Tibial nerve (tissue), 4 donors: ENCODE data around the gene CLIP1. TPM values are rescaled to one million over a fixed set of nuclear protein-coding genes. Genes with fewer than 3 reads are reported as not detected.
"Not testable (repeated sequence)": the region's sequence is repeated elsewhere in the genome, so short reads cannot be mapped to it uniquely, and the experiment has no call there.

ENCODE experiments used
- DNase-seq, 2 donors: peaks; one replicate each; pipeline ENCODE4 v3.0.0-alpha.2; 2019; ENCODE audit warnings: low spot score in 2 of 2
- H3K27ac ChIP-seq, 4 donors: fragments of 200-600 bp; sonication (generic) in 3 of 4; one replicate each; pipeline ENCODE4 v1.5.1; 2017 to 2019; ENCODE audit warnings: mild to moderate bottlenecking in 1 of 4
- H3K27me3 ChIP-seq, 2 donors: fragments of 200-600 bp; sonication (generic) in 1 of 2; one replicate each; pipeline versions ENCODE4 v1.5.1 to v1.6.0; 2017 to 2019
- H3K36me3 ChIP-seq, 3 donors: fragments of 200-600 bp; sonication (generic); one replicate each; pipeline ENCODE4 v1.5.1; 2018 to 2019
- H3K4me1 ChIP-seq, 4 donors: fragments of 200-600 bp; sonication (generic) in 3 of 4; one replicate each; pipeline ENCODE4 v1.5.1; 2017 to 2019
- H3K4me3 ChIP-seq, 4 donors: fragments of 200-600 bp; sonication (generic) in 3 of 4; one replicate each; pipeline ENCODE4 v1.5.1; 2017 to 2019; ENCODE audit warnings: mild to moderate bottlenecking in 1 of 4, moderate library complexity in 1 of 4
- H3K9me3 ChIP-seq, 4 donors: fragments of 200-600 bp; sonication (generic) in 3 of 4; one replicate each; pipeline ENCODE4 v1.5.1; 2017 to 2019
- EP300 ChIP-seq, 2 donors: sonication (generic); formaldehyde crosslinking; IDR thresholded peaks; one replicate each; pipeline ENCODE4 v1.6.1; 2017; ENCODE audit warnings: antibody characterized with exemption in 2 of 2, mild to moderate bottlenecking in 1 of 2
- POLR2A ChIP-seq, 2 donors: fragments of 450-650 bp; IDR thresholded peaks; one replicate each; pipeline ENCODE4 v1.6.1; 2017; ENCODE audit warnings: antibody characterized with exemption in 2 of 2, mild to moderate bottlenecking in 2 of 2, moderate library complexity in 2 of 2
- WGBS, 2 donors: methylation state at CpG; one replicate each; pipeline ENCODE4 v1.1.5; 2018; 5-methylcytosine and 5-hydroxymethylcytosine counted together
- total RNA-seq, 4 donors: library from RNA; depleted of rRNA; stranded (reverse); fragments of >200 nt; gene quantifications; one replicate each; pipeline ENCODE4 v1.1.0, GENCODE V29; 2016
- TF ChIP-seq, protein P1 (sequence below), 5 experiments: fragments of 200-600 bp in 3 of 5; fragments of 450-650 bp in 2 of 5; sonication (generic) in 3 of 5; IDR thresholded peaks; one replicate each; pipeline ENCODE4 v1.5.1; 2016 to 2019; ENCODE audit warnings: antibody characterized with exemption in 5 of 5, mild to moderate bottlenecking in 3 of 5, moderate library complexity in 2 of 5

The CLIP1 gene
- total RNA-seq, 4 donors from 2014 or later = 89.2 to 105 (median 90.9) TPM

DNA sequence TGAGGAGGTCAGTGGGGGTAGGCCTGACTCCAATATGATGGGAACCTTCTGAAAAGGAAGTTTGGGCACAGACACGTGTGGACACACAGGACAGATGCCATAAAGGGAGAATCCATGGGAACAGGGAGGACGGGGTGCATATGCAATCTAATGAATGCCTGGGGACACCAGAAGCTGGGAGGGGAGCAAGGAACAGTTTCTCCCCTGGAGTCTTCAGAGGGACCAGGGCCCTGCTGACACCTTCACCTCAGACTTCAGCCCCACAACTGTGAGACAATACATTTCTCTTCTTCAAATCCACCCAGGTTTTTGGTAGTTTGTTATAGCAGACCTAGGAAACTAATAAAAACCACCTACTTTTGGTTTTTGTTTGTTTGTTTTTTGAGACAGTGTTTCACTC, 35.2 kb upstream of the CLIP1 start:
- H3K27ac ChIP-seq = no peak overlapping the region
- TF ChIP-seq, protein P1, sequence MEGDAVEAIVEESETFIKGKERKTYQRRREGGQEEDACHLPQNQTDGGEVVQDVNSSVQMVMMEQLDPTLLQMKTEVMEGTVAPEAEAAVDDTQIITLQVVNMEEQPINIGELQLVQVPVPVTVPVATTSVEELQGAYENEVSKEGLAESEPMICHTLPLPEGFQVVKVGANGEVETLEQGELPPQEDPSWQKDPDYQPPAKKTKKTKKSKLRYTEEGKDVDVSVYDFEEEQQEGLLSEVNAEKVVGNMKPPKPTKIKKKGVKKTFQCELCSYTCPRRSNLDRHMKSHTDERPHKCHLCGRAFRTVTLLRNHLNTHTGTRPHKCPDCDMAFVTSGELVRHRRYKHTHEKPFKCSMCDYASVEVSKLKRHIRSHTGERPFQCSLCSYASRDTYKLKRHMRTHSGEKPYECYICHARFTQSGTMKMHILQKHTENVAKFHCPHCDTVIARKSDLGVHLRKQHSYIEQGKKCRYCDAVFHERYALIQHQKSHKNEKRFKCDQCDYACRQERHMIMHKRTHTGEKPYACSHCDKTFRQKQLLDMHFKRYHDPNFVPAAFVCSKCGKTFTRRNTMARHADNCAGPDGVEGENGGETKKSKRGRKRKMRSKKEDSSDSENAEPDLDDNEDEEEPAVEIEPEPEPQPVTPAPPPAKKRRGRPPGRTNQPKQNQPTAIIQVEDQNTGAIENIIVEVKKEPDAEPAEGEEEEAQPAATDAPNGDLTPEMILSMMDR (IDR thresholded peaks at IDR 0.05) = no peak
- TF ChIP-seq EP300 (IDR thresholded peaks at IDR 0.05) (no peak), POLR2A (IDR thresholded peaks at IDR 0.05) (no peak)
- no peaks in the 10 kb centered on the region for H3K36me3 ChIP-seq
- DNase-seq = no peak
- 47 to 63% methylated on average over 2 of the region's 2 CpGs for WGBS, 2 donors
- H3K4me3 ChIP-seq = no peak overlapping the region
- no peaks in the 10 kb centered on the region for H3K27me3 ChIP-seq
- H3K4me1 ChIP-seq = no peaks in the 10 kb centered on the region
- no peaks in the 10 kb centered on the region for H3K9me3 ChIP-seq

DNA sequence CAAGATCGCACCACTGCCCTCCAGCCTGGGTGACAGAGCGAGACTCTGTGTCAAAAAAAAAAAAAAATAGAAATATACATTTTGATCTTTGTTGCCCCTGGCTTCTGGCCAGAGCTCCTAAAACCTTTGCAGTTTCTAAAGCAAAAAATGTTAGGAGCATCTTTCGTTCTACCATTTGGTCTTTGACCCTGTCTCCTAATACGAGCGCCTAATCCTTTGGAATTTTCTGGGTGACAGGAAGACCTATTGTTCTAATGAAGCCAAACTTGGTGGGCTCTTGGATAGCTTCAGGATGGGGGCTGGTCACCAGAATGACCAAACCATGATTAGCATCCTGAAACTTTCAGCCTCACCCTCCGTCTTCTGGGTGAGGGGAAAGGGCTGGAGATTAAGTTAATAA, 32.3 kb upstream of the CLIP1 start:
- no peak for DNase-seq
- no peaks in the 10 kb centered on the region for H3K4me1 ChIP-seq
- H3K27ac ChIP-seq = no peak overlapping the region
- H3K9me3 ChIP-seq = no peaks in the 10 kb centered on the region
- TF ChIP-seq, protein P1 (IDR thresholded peaks at IDR 0.05) = no peak
- no peak for TF ChIP-seq POLR2A (IDR thresholded peaks at IDR 0.05)
- no peak for TF ChIP-seq EP300 (IDR thresholded peaks at IDR 0.05)
- no peaks in the 10 kb centered on the region for H3K36me3 ChIP-seq
- no peak overlapping the region for H3K4me3 ChIP-seq
- 47 to 58% methylated on average over 6 of the region's 6 CpGs for WGBS, 2 donors
- no peaks in the 10 kb centered on the region for H3K27me3 ChIP-seq

DNA sequence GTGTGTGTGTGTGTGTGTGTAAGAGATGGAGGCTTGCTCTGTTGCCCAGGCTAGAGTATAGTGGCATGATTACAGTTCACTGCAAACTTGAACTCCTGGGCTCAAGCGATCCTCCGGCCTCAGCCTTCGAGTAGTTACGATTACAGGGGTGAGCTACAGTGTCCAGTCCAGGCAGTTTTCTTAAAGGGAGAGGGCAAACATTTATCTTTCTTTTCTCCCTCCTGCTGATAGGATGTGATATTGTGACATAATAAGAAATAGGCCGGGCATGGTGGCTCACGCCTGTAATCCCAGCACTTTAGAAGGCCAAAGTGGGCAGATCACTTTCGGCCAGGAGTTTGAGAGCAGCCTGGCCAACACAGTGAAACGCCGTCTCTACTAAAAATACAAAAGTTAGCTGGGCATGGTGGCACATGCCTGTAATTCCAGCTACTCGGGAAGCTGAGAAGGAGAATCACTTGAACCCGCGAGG, 31.8 kb upstream of the CLIP1 start:
- WGBS, 2 donors = 75 to 78% methylated on average over 12 of the region's 12 CpGs
- no peak for DNase-seq
- H3K27ac ChIP-seq = no peak overlapping the region

DNA sequence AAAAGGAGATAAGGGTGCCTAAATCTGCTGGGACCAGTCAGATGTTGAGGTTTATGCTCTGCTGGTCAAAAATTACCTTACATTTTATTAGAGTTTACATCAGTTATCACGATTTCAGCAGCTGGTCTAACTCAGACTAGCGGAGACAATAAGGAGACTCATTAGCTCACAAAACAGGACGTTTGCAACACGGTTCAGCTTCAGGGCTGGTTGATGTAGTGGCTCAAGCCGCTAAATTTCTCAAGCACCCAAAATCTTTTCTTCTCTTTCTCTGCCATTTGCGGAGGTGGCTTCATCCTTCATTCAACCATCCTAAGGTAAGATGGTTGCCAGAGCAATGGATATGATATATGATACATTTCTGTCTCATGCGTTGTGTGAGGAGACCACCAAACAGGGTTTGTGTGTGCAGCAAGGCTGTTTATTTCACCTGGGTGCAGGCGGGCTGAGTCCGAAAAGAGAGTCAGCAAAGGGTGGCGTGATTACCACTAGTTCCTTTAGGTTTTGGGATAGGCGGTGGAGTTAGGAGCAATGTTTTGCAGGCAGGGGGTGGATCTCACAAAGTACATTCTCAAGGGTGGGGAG, 30.3 kb upstream of the CLIP1 start:
- Histone ChIP-seq H3K27me3 (no peaks in the 10 kb centered on the region), H3K27ac (peak overlapping the region in 1 of 4 donors; percentile 34), H3K9me3 (no peaks in the 10 kb centered on the region), H3K4me3 (no peak overlapping the region), H3K4me1 (no peaks in the 10 kb centered on the region), H3K36me3 (no peaks in the 10 kb centered on the region)
- no peak for DNase-seq
- TF ChIP-seq POLR2A (IDR thresholded peaks at IDR 0.05) (no peak), EP300 (IDR thresholded peaks at IDR 0.05) (no peak)
- TF ChIP-seq, protein P1 (IDR thresholded peaks at IDR 0.05) = no peak
- 80 to 86% methylated on average over 11 of the region's 11 CpGs for WGBS, 2 donors

More for the DNA sequence above, 31.8 kb upstream of the CLIP1 start:
- H3K4me3 ChIP-seq = no peak overlapping the region
- TF ChIP-seq, protein P1 (IDR thresholded peaks at IDR 0.05) = no peak
- TF ChIP-seq EP300 (IDR thresholded peaks at IDR 0.05) = no peak
- no peak for TF ChIP-seq POLR2A (IDR thresholded peaks at IDR 0.05)
- no peaks in the 10 kb centered on the region for H3K27me3 ChIP-seq
- H3K4me1 ChIP-seq = no peaks in the 10 kb centered on the region
- no peaks in the 10 kb centered on the region for H3K36me3 ChIP-seq
- H3K9me3 ChIP-seq = no peaks in the 10 kb centered on the region

DNA sequence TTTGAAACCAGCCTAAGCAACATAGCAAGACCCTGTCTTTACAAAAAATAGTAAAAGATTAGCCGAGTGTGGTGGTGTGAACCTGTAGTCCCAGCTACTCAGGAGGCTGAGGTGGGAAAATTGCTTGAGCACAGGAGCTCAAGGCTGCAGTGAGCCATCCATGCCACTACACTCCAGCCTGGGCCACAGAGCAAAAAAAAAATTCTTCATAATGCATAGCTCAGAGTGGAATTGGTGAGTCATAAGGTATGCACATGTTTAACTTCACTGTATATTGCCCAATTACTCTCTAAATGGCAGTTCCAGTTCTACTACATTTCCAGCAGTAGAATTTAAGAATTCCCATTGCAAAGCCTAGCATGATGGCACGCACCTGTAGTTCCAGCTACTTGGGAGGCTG, 26.8 kb upstream of the CLIP1 start:
- no peaks in the 10 kb centered on the region for H3K4me1 ChIP-seq
- TF ChIP-seq EP300 (IDR thresholded peaks at IDR 0.05) = no peak
- TF ChIP-seq, protein P1 (IDR thresholded peaks at IDR 0.05) = no peak
- TF ChIP-seq POLR2A (IDR thresholded peaks at IDR 0.05) = no peak
- WGBS, 2 donors = 94 to 100% methylated on average over 2 of the region's 2 CpGs
- DNase-seq = no peak
- no peaks in the 10 kb centered on the region for H3K9me3 ChIP-seq
- H3K27me3 ChIP-seq = no peaks in the 10 kb centered on the region
- no peak overlapping the region for H3K4me3 ChIP-seq
- no peak overlapping the region for H3K27ac ChIP-seq
- H3K36me3 ChIP-seq = no peaks in the 10 kb centered on the region

DNA sequence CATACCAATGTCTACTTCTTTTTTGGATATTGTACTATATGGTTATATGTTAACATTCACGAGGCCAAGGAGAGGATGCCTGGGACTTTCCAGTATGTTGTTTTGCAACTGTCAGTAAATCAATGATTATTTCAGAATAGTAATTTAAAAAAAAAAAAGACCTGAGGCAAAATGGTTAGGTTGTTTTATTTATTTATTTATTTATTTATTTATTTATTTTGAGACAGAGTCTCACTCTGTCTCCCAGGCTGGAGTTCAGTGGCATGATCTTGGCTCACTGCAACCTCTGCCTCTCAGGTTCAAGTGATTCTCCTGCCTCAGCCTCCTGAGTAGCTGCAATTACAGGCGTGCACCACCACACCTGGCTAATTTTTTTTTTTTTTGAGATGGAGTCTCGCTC, 25.4 kb upstream of the CLIP1 start:
- H3K27ac ChIP-seq, H3K27me3 ChIP-seq, DNase-seq, H3K9me3 ChIP-seq, H3K4me3 ChIP-seq, H3K36me3 ChIP-seq, H3K4me1 ChIP-seq: not testable (repeated sequence)
- 97 to 98% methylated on average over 3 of the region's 3 CpGs for WGBS, 2 donors

DNA sequence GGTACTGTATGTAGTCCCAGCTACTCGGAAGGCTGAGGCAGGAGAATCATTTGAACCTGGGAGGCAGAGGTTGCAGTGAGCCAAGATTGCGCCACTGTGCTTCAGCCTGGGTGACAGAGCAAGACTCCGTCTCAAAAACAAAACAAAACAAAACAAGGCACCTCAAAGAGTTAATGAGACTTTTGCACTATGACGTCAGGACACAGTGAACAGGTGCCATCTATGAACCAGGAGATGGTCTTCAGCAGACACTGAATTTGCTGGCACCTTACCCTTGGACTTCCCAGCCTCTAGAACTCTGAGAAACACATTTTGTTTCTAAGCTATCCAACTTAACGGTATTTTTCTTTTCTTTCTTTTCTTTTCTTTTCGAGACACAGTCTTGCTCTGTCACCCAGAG, 23.9 kb upstream of the CLIP1 start:
- DNase-seq, H3K9me3 ChIP-seq, H3K27me3 ChIP-seq, H3K4me3 ChIP-seq, H3K36me3 ChIP-seq, H3K27ac ChIP-seq, H3K4me1 ChIP-seq: not testable (repeated sequence)
- WGBS, 2 donors = 62 to 68% methylated on average over 6 of the region's 6 CpGs

DNA sequence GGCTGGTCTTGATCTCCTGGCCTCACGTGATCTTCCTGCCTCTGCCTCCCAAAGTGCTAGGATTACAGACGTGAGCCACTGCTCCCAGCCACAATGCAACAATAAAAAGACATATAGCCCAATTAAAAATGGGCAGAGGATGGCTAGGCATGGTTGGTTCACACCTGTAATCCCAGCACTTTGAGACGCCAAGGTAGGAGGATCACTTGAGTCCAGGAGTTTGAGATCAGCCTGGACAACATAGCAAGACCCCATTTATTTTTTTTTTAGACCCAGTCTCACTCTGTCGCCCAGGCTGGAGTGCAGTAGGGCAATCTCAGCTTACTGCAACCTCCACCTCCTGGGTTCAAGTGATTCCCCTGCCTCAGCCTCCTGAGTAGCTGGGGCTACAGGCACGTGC, 21.6 kb upstream of the CLIP1 start:
- not testable (repeated sequence) for DNase-seq, H3K36me3 ChIP-seq
- 66 to 85% methylated on average over 5 of the region's 5 CpGs for WGBS, 2 donors

More for the DNA sequence above, 21.6 kb upstream of the CLIP1 start:
- H3K4me3 ChIP-seq, H3K27me3 ChIP-seq, H3K9me3 ChIP-seq, H3K4me1 ChIP-seq, H3K27ac ChIP-seq: not testable (repeated sequence)
